HFF-Myc (cell line): ENCODE measurements around the gene RSPH9.

Experiments used
- DNase-seq: peaks from one replicate; pipeline ENCODE4 v3.0.0-alpha.2; 2011; ENCODE audit warnings: low read depth; ENCODE audit errors: extremely low read depth
- H3K4me3 ChIP-seq: replicated peaks from 2 replicates; pipeline ENCODE4 v1.5.1; 2011; ENCODE audit warnings: low read depth, mild to moderate bottlenecking, control low read depth, low read length
- TF ChIP-seq, protein P1 (sequence below): IDR thresholded peaks from 2 replicates; pipeline ENCODE4 v1.5.1; 2012; ENCODE audit warnings: mild to moderate bottlenecking, low read depth, low read length, control low read depth; ENCODE audit errors: missing control alignments

Gene RSPH9, protein sequence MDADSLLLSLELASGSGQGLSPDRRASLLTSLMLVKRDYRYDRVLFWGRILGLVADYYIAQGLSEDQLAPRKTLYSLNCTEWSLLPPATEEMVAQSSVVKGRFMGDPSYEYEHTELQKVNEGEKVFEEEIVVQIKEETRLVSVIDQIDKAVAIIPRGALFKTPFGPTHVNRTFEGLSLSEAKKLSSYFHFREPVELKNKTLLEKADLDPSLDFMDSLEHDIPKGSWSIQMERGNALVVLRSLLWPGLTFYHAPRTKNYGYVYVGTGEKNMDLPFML

DNA sequence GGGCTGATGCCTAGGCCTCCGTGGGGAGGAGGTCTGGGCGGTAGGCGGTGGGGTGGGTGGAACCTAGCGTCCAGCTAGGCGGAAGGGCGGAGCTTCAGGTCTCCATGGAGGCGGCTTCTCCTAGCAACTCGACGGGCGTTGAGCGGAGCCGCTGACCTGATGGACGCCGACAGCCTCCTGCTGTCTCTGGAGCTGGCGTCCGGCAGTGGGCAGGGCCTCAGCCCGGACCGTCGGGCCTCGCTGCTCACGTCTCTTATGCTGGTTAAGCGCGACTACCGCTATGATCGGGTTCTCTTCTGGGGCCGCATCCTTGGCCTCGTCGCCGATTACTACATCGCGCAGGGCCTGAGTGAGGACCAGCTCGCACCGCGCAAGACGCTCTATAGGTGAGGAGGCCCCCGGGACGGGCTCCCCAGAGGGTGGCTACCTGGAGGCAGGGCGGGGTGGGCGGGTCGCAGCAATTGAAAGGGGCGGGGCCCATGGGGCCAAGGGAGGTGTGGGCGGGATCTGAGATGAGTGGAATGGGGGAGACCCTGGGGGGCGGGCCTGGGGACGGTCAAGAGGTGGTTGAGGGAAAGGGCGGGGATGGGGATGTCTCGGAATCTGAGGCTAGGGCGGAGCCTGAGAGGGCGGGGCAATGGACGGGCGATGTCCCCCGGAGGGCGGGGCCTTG, at the start of gene RSPH9:
RSPH9 (plus strand) TSS at position 97 of the 673 bp plus-strand sequence; CDS start at position 160, 63 bp downstream.
- TF ChIP-seq, protein P1, sequence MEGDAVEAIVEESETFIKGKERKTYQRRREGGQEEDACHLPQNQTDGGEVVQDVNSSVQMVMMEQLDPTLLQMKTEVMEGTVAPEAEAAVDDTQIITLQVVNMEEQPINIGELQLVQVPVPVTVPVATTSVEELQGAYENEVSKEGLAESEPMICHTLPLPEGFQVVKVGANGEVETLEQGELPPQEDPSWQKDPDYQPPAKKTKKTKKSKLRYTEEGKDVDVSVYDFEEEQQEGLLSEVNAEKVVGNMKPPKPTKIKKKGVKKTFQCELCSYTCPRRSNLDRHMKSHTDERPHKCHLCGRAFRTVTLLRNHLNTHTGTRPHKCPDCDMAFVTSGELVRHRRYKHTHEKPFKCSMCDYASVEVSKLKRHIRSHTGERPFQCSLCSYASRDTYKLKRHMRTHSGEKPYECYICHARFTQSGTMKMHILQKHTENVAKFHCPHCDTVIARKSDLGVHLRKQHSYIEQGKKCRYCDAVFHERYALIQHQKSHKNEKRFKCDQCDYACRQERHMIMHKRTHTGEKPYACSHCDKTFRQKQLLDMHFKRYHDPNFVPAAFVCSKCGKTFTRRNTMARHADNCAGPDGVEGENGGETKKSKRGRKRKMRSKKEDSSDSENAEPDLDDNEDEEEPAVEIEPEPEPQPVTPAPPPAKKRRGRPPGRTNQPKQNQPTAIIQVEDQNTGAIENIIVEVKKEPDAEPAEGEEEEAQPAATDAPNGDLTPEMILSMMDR: no peak
- DNase-seq: no peak
- peak within 1 kb of the TSS; percentile 37 for H3K4me3 ChIP-seq

DNA sequence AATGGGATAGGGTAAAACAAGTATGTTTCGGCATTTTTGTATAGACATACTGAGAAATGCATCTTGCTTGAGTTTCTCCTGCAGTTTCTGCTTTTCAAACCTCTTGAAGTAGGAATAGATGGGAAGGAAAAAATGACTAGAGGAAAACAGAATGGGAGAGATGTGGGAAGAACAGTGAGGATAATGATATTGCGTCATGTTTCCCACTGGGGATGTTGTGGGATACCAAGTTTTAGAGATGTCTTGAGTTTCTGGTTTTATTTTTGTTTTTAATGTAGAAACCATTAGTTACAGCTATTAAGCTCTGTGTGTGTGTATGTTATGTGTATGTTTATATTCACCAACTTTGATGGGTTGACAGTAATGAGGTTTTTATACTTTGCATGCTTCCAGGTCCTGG, 44.2 kb upstream of the RSPH9 start:
- no peak for DNase-seq
- TF ChIP-seq, protein P1: no peak
- no peak overlapping the region for H3K4me3 ChIP-seq

DNA sequence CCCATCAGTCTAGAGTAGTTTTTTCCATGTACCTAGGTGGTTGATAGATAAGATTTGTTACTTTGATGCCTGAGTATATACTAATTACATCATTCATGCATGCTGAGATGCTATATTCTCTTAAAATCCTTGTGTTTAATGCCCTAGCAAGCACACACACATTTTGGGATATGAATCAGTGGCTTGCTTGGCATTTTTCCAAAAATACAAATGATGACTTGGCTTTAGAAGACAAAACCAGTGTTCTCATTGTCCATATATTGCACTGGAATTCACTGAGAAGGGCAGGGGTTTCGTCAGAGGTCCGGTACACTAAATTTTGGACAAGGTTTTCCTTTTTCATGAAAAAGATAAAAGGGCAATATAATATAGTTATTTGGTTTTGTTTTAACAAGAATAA, 40.7 kb upstream of the RSPH9 start:
- no peak for DNase-seq
- no peak overlapping the region for H3K4me3 ChIP-seq
- TF ChIP-seq, protein P1: no peak

DNA sequence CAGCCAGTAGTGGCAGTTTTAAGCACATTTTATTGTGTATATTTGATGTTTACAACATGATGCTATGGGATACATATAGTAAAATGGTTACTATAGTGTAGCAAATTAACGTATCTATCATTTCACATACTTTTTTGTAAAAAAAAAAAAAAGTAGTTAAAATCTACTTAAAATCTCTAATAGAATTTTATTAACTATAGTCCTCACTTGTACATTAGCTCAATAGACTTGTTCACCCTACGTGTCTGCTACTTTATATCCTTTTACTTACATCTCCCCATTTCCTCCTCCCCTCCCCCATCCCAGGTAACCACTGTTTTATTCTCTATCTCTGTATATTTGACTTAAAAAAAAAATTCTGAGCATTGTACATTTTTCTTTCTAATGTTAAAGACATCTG, 38.8 kb upstream of the RSPH9 start:
- TF ChIP-seq, protein P1: no peak
- no peak overlapping the region for H3K4me3 ChIP-seq
- DNase-seq: no peak

DNA sequence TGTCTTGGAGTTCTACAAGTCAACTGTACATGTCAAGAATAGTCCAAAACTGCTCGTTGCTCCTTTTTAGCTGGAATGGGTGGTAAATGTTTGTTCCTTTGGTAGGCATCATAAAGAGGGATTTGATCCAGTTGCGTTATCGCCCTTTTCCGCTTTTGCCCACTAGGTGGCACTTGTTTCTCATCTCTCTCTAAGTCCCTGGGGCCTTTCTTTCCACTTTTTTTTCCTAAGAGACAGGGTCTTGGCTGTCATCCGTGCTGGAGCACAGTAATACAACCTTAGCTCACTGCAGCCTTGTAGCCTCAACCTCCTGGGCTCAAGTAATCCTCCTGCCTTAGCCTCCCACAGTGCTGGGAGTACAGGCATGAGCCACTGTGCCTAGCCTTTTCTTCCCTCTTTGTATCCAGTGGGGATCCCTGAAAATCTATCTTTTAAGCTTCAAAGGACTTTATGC, 36.5 kb upstream of the RSPH9 start:
- no peak overlapping the region for H3K4me3 ChIP-seq
- DNase-seq: peak; percentile 71
- TF ChIP-seq, protein P1: peak; percentile 91

DNA sequence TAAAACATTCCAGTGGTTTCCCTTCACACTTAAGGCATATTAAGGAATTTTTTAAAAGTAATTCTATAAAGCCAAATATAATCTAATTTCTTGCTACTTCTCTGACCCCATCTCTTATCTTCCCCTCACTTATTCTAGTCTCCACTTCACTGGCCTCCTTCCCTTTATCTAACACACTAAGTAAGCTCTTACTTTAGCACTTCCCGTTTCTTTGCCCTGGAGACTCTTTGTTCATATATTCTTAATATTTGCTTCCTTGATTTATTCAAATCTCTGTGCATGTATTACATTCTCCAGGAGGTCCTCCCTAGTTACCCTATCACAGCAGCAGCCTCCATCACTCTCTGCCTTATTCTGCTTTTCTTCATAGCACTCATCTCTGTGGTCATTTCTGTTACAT, 36.0 kb upstream of the RSPH9 start:
- no peak for DNase-seq
- no peak overlapping the region for H3K4me3 ChIP-seq
- TF ChIP-seq, protein P1: no peak

DNA sequence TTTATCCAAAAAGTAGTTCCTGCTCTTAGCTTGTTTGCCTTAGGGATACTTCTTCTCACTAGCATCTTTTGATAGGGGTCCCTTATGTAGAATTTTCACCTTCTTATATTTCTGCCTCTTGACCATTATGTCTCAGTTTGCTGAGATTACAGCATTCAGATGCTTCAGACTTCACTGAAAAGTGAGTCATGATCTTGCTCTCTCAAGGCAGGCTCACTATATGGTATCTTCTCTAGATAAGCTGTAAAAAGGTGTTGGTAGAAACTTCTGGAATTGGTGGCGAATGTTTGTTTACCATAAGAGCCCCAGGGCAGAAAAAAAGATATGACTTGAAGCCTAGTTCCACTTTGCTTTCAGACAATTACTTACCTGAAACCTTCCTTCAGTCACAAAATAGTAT, 35.4 kb upstream of the RSPH9 start:
- no peak overlapping the region for H3K4me3 ChIP-seq
- no peak for DNase-seq
- TF ChIP-seq, protein P1: no peak
